SK-N-SH treated with all-trans-retinoic acid at 6 μM for 48 hours (cell line): ENCODE results near the gene PRMT2.

Experiments
- ATAC-seq: fragments of 200-7000 bp; cut with Tn5 transposase; 3 replicates; pipeline ENCODE4 v1.9.1; 2020; ENCODE audit warnings: mild to moderate bottlenecking, moderate library complexity
- ARNTL ChIP-seq: fragments of 450-650 bp; formaldehyde crosslinking; IDR thresholded peaks from 2 replicates; pipeline ENCODE4 v1.5.0; 2020; ENCODE audit warnings: low read depth, mild to moderate bottlenecking, moderate library complexity, borderline replicate concordance
- BACH2 ChIP-seq: fragments of 250-450 bp; sonication (Bioruptor Pico); IDR thresholded peaks from 2 replicates; pipeline ENCODE4 v1.9.0; 2021; ENCODE audit warnings: mild to moderate bottlenecking, borderline replicate concordance
- CSDC2 ChIP-seq: fragments of 250-450 bp; sonication (Bioruptor Pico); IDR thresholded peaks from 2 replicates; pipeline ENCODE4 v1.5.0; 2020; ENCODE audit warnings: mild to moderate bottlenecking, moderate library complexity
- ESRRG ChIP-seq: fragments of 250-450 bp; sonication (Bioruptor Pico); IDR thresholded peaks from 2 replicates; pipeline ENCODE4 v1.6.1; 2021; ENCODE audit warnings: mild to moderate bottlenecking
- GLIS3 ChIP-seq: fragments of 250-450 bp; sonication (Bioruptor Pico); IDR thresholded peaks from 2 replicates; pipeline ENCODE4 v1.5.0; 2020; ENCODE audit warnings: mild to moderate bottlenecking, moderate library complexity
- ISL1 ChIP-seq: fragments of 250-450 bp; sonication (Bioruptor Pico); IDR thresholded peaks from 2 replicates; pipeline ENCODE4 v2.1.2; 2022; ENCODE audit warnings: mild to moderate bottlenecking, moderate library complexity
- OSR1 ChIP-seq: fragments of 250-450 bp; sonication (Bioruptor Pico); IDR thresholded peaks from 2 replicates; pipeline ENCODE4 v1.8.0; 2022; ENCODE audit warnings: moderate library complexity, mild to moderate bottlenecking, inconsistent platforms
- PATZ1 ChIP-seq: fragments of 250-450 bp; sonication (Bioruptor Pico); IDR thresholded peaks from 2 replicates; pipeline ENCODE4 v1.8.0; 2020; ENCODE audit warnings: mild to moderate bottlenecking, moderate library complexity, borderline replicate concordance
- POU6F1 ChIP-seq: fragments of 250-450 bp; sonication (Bioruptor Pico); IDR thresholded peaks from 2 replicates; pipeline ENCODE4 v1.8.0; 2021; ENCODE audit warnings: low read depth, mild to moderate bottlenecking, moderate library complexity, borderline replicate concordance
- RARB ChIP-seq: fragments of 250-450 bp; sonication (Bioruptor Pico); IDR thresholded peaks from 2 replicates; pipeline ENCODE4 v1.8.0; 2021; ENCODE audit warnings: mild to moderate bottlenecking, moderate library complexity
- SNAI2 ChIP-seq: fragments of 250-450 bp; sonication (Bioruptor Pico); IDR thresholded peaks from 2 replicates; pipeline ENCODE4 v1.5.0; 2020; ENCODE audit warnings: mild to moderate bottlenecking, moderate library complexity
- TCF4 ChIP-seq: fragments of 250-450 bp; sonication (Bioruptor Pico); IDR thresholded peaks from 2 replicates; pipeline ENCODE4 v1.8.0; 2021; ENCODE audit warnings: mild to moderate bottlenecking, moderate library complexity, borderline replicate concordance
- TOX ChIP-seq: fragments of 250-450 bp; sonication (Bioruptor Pico); IDR thresholded peaks from 2 replicates; pipeline ENCODE4 v1.8.0; 2021; ENCODE audit warnings: mild to moderate bottlenecking, moderate library complexity, borderline replicate concordance
- TSHZ2 ChIP-seq: fragments of 250-450 bp; sonication (Bioruptor Pico); IDR thresholded peaks from 2 replicates; pipeline ENCODE4 v1.5.0; 2020; ENCODE audit warnings: mild to moderate bottlenecking, moderate library complexity
- ZC3H10 ChIP-seq: fragments of 250-450 bp; sonication (Bioruptor Pico); IDR thresholded peaks from 2 replicates; pipeline ENCODE4 v1.5.1; 2021; ENCODE audit warnings: mild to moderate bottlenecking, moderate library complexity
- ZFP3 ChIP-seq: fragments of 250-450 bp; sonication (Bioruptor Pico); IDR thresholded peaks from 2 replicates; pipeline ENCODE4 v1.5.0; 2020; ENCODE audit warnings: mild to moderate bottlenecking, moderate library complexity
- ZFP30 ChIP-seq: fragments of 450-650 bp; formaldehyde crosslinking; IDR thresholded peaks from 2 replicates; pipeline ENCODE4 v1.5.0; 2022; ENCODE audit warnings: mild to moderate bottlenecking, moderate library complexity
- ZNF565 ChIP-seq: fragments of 450-650 bp; formaldehyde crosslinking; conservative IDR thresholded peaks from 2 replicates; pipeline ENCODE4 v1.5.0; 2020; ENCODE audit warnings: low read depth, mild to moderate bottlenecking, moderate library complexity
- ZNF70 ChIP-seq: fragments of 450-650 bp; formaldehyde crosslinking; IDR thresholded peaks from 2 replicates; pipeline ENCODE4 v1.5.0; 2020; ENCODE audit warnings: mild to moderate bottlenecking, moderate library complexity
- ZNF8 ChIP-seq: fragments of 450-650 bp; formaldehyde crosslinking; IDR thresholded peaks from 2 replicates; pipeline ENCODE4 v1.5.0; 2020; ENCODE audit warnings: mild to moderate bottlenecking, moderate library complexity
- TF ChIP-seq, protein P1 (sequence below): fragments of 250-450 bp; sonication (Bioruptor Pico); IDR thresholded peaks from 2 replicates; pipeline ENCODE4 v1.5.1; 2021; ENCODE audit warnings: mild to moderate bottlenecking, moderate library complexity

The PRMT2 gene

DNA sequence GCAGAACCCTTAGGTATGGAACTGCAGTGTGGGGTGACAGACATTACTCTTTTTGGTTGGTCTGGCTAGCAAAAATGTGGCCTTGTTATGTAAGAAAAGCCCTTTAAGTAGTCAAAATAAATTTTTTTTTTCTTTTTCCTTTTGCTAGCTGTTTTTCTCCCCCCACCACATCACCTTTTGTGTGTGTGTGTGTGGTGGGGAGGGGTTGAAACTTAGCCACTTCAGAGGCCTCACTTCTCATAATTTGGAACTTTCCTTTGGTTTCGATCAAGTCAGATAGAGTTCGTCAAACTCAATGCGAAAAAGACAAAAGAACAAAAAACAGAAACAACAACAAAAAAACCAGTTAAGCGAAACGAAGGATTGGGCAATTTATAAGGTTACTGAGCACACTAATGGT lies 1.9 kb upstream of the PRMT2 start:
- no peak for TF ChIP-seq ZC3H10
- no peak for TF ChIP-seq ESRRG
- no peak for TF ChIP-seq TOX
- no peak for TF ChIP-seq ZFP30
- ATAC-seq = no peak

DNA sequence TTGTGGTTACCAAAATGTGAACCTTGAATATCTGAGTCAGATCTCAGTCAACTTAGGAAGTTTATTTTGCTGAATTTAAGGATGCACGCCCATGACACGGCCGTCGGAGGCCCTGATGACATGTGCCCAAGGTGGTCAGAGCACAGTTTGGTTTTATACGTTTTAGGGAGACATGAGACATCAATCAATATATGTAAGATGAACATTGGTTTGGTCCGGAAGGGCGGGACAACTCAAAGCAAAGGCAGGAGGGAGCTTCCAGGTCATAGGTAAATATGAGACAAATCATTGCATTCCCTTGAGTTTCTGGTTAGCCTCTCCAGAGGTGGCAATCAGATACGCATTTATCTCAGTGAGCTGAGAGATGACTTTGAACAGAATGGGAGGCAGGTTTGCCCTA lies 1.0 kb upstream of the PRMT2 start:
- ATAC-seq = no peak

DNA sequence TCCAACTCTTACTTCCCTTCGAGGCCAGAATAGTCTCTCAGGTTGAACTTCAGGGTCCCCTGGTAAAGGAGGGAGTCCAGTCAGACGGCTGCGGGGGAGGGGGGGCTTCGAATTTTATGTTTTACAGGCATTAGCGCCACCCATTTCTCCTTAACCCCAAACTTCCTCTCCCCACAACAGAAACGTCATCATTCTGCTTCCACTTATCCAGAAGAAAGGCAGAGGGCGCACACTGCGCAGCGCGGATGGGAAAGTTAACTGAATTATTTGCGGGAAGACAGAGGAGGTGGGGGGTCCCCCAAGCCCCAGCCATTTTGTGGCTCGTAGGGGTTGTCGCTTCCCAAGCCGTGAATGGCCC lies 529 bp upstream of the PRMT2 start:
- ATAC-seq = peak; percentile 79
- no peak for TF ChIP-seq ISL1 (CRISPR knock-in tag)
- no peak for TF ChIP-seq ESRRG
- TF ChIP-seq BACH2 (CRISPR knock-in tag) = no peak
- no peak for TF ChIP-seq SNAI2 (CRISPR knock-in tag)
- no peak for TF ChIP-seq TCF4
- no peak for TF ChIP-seq CSDC2
- TF ChIP-seq, protein P1, sequence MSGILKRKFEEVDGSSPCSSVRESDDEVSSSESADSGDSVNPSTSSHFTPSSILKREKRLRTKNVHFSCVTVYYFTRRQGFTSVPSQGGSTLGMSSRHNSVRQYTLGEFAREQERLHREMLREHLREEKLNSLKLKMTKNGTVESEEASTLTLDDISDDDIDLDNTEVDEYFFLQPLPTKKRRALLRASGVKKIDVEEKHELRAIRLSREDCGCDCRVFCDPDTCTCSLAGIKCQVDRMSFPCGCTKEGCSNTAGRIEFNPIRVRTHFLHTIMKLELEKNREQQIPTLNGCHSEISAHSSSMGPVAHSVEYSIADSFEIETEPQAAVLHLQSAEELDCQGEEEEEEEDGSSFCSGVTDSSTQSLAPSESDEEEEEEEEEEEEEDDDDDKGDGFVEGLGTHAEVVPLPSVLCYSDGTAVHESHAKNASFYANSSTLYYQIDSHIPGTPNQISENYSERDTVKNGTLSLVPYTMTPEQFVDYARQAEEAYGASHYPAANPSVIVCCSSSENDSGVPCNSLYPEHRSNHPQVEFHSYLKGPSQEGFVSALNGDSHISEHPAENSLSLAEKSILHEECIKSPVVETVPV (CRISPR knock-in tag) = no peak
- no peak for TF ChIP-seq ZNF565
- TF ChIP-seq PATZ1 (CRISPR knock-in tag) = no peak
- no peak for TF ChIP-seq OSR1 (CRISPR knock-in tag)
- TF ChIP-seq TSHZ2 = no peak
- no peak for TF ChIP-seq ARNTL (CRISPR knock-in tag)
- no peak for TF ChIP-seq ZFP3 (CRISPR knock-in tag)
- no peak for TF ChIP-seq ZNF8 (CRISPR knock-in tag)
- TF ChIP-seq ZC3H10 = no peak
- TF ChIP-seq GLIS3 = no peak
- no peak for TF ChIP-seq RARB (CRISPR knock-in tag)
- no peak for TF ChIP-seq ZFP30
- no peak for TF ChIP-seq POU6F1
- TF ChIP-seq, all 23 proteins: peak for 0

More for the DNA sequence above, 1.0 kb upstream of the PRMT2 start:
- TF ChIP-seq ZNF565 (no peak), ZFP30 (no peak), ARNTL (CRISPR knock-in tag) (no peak), GLIS3 (no peak), POU6F1 (no peak), ZNF70 (no peak)

DNA sequence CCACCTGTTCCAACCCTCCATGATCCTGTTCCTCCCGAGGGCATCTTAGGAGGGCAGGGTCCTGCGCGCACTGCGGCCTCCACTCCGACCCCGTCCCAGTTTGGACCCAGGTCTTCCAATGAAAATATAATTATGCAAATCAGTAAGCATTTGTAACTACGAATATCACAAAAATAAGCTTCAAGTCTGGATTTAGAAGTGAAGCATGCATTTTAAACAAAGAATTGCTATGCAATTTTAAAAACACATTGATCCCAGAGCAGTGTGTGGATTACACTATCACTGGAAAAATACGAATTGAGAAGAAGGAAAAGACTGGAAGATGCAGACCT lies 673 bp downstream of the PRMT2 start:
- TF ChIP-seq BACH2 (CRISPR knock-in tag) (no peak), ZNF565 (no peak), POU6F1 (no peak)
- TF ChIP-seq, all 23 proteins: peak for 0
- no peak for ATAC-seq
